LoVo (cell line): Measurements from ENCODE around the gene CDHR4.
A peak's percentile ranks its signal among the peaks of the same experiment; 100 is the strongest.
"Not testable (repeated sequence)": the region's sequence is repeated elsewhere in the genome, so short reads cannot be mapped to it uniquely, and the experiment has no call there.

Experiments used
- DNase-seq: peaks from one replicate; pipeline ENCODE4 v3.0.0-alpha.2; 2016; ENCODE audit warnings: low spot score

Gene CDHR4

GRCh38 chr3:49803465-49804140 lies 3.9 kb upstream of the CDHR4 start:
- no peak for DNase-seq

GRCh38 chr3:49802719-49803464 lies 3.2 kb upstream of the CDHR4 start, which contains the start of gene INKA1:
TSS of gene INKA1 (plus strand) at chr3:49803261. CDS start at chr3:49803393, 132 bp downstream.
- DNase-seq, result peak; percentile 91

GRCh38 chr3:49801160-49801559 lies 1.5 kb upstream of the CDHR4 start:
- DNase-seq, result no peak

- no peak for DNase-seq
Observed at GRCh38 chr3:49799105-49799504, 568 bp downstream of the CDHR4 start.

GRCh38 chr3:49794926-49795905 lies 4.5 kb downstream of the CDHR4 start:
- DNase-seq, result no peak

GRCh38 chr3:49794431-49794830 lies 5.2 kb downstream of the CDHR4 start:
- no peak for DNase-seq

GRCh38 chr3:49793486-49794085 lies 6.1 kb downstream of the CDHR4 start:
- no peak for DNase-seq

- no peak for DNase-seq
Observed at GRCh38 chr3:49792371-49793150, 7.1 kb downstream of the CDHR4 start.

- DNase-seq, result no peak
Observed at GRCh38 chr3:49791571-49791970, 8.1 kb downstream of the CDHR4 start.

- DNase-seq, result no peak
Observed at GRCh38 chr3:49790626-49791411, 8.9 kb downstream of the CDHR4 start.

- DNase-seq, result no peak
Observed at GRCh38 chr3:49788056-49788455, 11.6 kb downstream of the CDHR4 start.

- no peak for DNase-seq
Observed at GRCh38 chr3:49787536-49787935, 12.1 kb downstream of the CDHR4 start.

GRCh38 chr3:49787182-49787464 lies 12.6 kb downstream of the CDHR4 start:
- no peak for DNase-seq

- DNase-seq, result peak; percentile 99
Observed at GRCh38 chr3:49786357-49787181, 13.1 kb downstream of the CDHR4 start, which contains the start of gene IP6K1. TSS of gene IP6K1 (minus strand) at chr3:49786542. CDS start at chr3:49748040, 38,502 bp downstream.

GRCh38 chr3:49785565-49786356 lies 13.9 kb downstream of the CDHR4 start:
- DNase-seq, result peak; percentile 18

- not testable (repeated sequence) for DNase-seq
Observed at GRCh38 chr3:49782277-49782676, 17.4 kb downstream of the CDHR4 start.

GRCh38 chr3:49781415-49782199 lies 18.1 kb downstream of the CDHR4 start:
- no peak for DNase-seq

GRCh38 chr3:49780975-49781365 lies 18.7 kb downstream of the CDHR4 start:
- not testable (repeated sequence) for DNase-seq
